ENCODE data around the gene TMEM238L. TPM values are rescaled to one million over a fixed set of nuclear protein-coding genes. Genes with fewer than 3 reads are reported as not detected.

The TMEM238L gene
- total RNA-seq, 1 donor from 2014 or later = not detected

DNA sequence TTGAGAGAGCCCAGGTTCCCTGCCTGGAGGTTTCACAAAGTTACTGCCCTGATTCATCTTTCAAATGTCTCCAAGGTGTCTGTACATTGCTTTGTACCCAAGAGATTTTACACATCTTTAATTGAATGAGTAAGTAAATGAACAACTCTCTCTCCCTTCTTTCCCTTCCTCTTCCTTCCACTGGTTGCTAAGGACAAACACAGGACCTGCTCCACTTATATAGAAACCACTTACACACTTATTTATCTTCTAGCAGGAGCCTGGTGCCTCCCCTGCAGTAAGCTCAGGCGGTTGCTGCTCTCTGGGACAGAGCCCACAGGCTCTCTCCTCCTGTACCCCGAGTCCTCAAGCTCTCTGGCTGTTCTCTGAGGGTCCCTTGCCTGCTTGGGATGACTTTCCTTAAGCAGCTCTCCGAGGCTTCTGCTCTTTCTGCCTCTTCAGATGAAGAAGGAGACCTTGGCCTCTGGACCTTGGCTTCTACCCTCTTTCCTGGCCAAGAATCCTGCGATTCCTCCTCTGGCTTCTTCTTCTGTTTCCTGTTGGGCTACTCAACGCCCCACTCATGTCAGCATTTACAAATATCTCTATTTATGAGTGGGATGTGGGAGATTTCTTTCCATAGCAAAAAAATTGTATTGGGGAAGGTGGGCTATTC is 24.1 kb upstream of the TMEM238L start:
- TF ChIP-seq, protein P1, sequence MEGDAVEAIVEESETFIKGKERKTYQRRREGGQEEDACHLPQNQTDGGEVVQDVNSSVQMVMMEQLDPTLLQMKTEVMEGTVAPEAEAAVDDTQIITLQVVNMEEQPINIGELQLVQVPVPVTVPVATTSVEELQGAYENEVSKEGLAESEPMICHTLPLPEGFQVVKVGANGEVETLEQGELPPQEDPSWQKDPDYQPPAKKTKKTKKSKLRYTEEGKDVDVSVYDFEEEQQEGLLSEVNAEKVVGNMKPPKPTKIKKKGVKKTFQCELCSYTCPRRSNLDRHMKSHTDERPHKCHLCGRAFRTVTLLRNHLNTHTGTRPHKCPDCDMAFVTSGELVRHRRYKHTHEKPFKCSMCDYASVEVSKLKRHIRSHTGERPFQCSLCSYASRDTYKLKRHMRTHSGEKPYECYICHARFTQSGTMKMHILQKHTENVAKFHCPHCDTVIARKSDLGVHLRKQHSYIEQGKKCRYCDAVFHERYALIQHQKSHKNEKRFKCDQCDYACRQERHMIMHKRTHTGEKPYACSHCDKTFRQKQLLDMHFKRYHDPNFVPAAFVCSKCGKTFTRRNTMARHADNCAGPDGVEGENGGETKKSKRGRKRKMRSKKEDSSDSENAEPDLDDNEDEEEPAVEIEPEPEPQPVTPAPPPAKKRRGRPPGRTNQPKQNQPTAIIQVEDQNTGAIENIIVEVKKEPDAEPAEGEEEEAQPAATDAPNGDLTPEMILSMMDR (IDR thresholded peaks at IDR 0.05) = no peak
- DNase-seq (ENCODE audit: low spot score in 2 of 2) = no peak
- H3K4me1 ChIP-seq = no peaks in the 10 kb centered on the region
- H3K4me3 ChIP-seq = no peak overlapping the region
- no peaks in the 10 kb centered on the region for H3K9me3 ChIP-seq
- H3K36me3 ChIP-seq = no peaks in the 10 kb centered on the region
- intact Hi-C loops (cut with DNase I) = no loop called here
- no peaks in the 10 kb centered on the region for H3K27me3 ChIP-seq
- H3K27ac ChIP-seq = no peak overlapping the region

DNA sequence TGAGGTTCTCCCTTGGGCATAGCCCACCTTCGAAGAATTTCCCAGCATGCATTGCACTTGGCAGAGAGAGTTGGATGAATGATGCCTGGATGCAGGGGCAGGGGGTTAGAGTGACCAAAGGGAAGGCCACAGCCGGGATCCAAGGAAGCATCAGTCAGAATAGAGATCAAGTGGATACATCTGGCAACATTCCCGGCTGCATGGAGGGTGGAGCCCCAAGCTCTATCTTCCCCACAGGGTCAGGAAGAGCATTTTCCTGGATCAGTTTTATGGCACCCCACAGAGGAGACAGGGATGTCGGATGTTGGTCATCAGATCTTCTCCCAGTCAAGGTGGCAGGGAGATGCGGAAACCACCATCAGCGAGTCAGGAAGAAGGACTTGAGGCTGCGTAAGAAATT is 21.0 kb upstream of the TMEM238L start:
- H3K4me3 ChIP-seq = no peak overlapping the region
- no peak for DNase-seq (ENCODE audit: low spot score in 2 of 2)
- H3K27me3 ChIP-seq = no peaks in the 10 kb centered on the region
- intact Hi-C loops (cut with DNase I) = no loop called here
- H3K4me1 ChIP-seq = no peaks in the 10 kb centered on the region
- H3K27ac ChIP-seq = no peak overlapping the region
- TF ChIP-seq, protein P1 (IDR thresholded peaks at IDR 0.05) = no peak
- no peaks in the 10 kb centered on the region for H3K9me3 ChIP-seq
- H3K36me3 ChIP-seq = no peaks in the 10 kb centered on the region

DNA sequence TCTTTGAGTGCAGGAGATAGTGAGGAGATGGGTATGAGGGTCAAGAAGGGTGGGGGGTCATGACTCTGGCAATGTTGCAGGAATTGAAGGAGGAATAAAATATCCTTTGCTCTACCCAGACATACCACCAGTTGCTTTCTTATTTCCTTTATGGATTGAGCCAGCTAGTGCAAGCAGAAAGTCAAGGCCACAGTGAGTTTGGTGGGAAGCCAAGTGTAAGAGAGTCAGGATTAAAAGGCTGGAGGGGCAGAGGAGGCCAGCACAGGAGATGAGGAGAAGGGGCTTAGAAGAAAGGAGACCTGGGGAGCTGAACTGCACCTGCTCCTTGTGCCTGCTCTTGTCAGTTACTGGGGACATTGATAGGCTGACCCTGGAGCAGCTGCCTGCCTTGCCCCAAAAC is 17.9 kb upstream of the TMEM238L start:
- H3K4me3 ChIP-seq = no peak overlapping the region
- intact Hi-C loops (cut with DNase I) = no loop called here
- no peak for DNase-seq (ENCODE audit: low spot score in 2 of 2)
- TF ChIP-seq, protein P1 (IDR thresholded peaks at IDR 0.05) = no peak
- H3K27me3 ChIP-seq = no peaks in the 10 kb centered on the region
- no peak overlapping the region for H3K27ac ChIP-seq
- H3K4me1 ChIP-seq = no peaks in the 10 kb centered on the region
- H3K36me3 ChIP-seq = no peaks in the 10 kb centered on the region
- H3K9me3 ChIP-seq = no peaks in the 10 kb centered on the region

DNA sequence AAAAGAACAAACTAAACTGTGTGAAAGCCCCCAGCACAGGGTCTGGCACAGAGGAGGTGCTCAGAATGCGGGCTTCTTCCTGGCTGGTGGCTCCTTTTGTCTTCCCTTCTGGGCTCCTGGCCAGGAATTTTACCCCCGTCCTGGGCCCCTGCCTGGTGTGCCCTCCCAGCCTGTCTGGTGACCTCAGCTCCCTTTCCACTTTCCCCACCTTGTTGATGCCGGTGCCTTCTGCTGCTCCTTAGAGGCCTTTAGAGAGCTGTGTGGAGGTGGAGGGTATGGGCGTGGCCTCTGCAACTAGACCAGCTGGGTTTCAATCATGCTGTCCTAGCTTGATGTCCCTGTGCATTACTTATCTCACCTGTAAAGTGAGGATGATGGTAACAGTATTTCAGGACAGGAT is 17.2 kb upstream of the TMEM238L start:
- intact Hi-C loops (cut with DNase I) = no loop called here
- H3K4me1 ChIP-seq = no peaks in the 10 kb centered on the region
- no peak for DNase-seq (ENCODE audit: low spot score in 2 of 2)
- H3K36me3 ChIP-seq = no peaks in the 10 kb centered on the region
- H3K27ac ChIP-seq = no peak overlapping the region
- H3K4me3 ChIP-seq = no peak overlapping the region
- H3K9me3 ChIP-seq = no peaks in the 10 kb centered on the region
- TF ChIP-seq, protein P1 (IDR thresholded peaks at IDR 0.05) = no peak
- no peaks in the 10 kb centered on the region for H3K27me3 ChIP-seq

- no peaks in the 10 kb centered on the region for H3K9me3 ChIP-seq
- no peaks in the 10 kb centered on the region for H3K27me3 ChIP-seq
- intact Hi-C loops (cut with DNase I) = no loop called here
- TF ChIP-seq, protein P1 (IDR thresholded peaks at IDR 0.05) = no peak
- no peak overlapping the region for H3K27ac ChIP-seq
- no peaks in the 10 kb centered on the region for H3K36me3 ChIP-seq
- H3K4me1 ChIP-seq = no peaks in the 10 kb centered on the region
- no peak overlapping the region for H3K4me3 ChIP-seq
- DNase-seq (ENCODE audit: low spot score in 2 of 2) = no peak
These were observed 11.4 kb upstream of the TMEM238L start for GRCh38 chr17:10815319-10815718.

DNA sequence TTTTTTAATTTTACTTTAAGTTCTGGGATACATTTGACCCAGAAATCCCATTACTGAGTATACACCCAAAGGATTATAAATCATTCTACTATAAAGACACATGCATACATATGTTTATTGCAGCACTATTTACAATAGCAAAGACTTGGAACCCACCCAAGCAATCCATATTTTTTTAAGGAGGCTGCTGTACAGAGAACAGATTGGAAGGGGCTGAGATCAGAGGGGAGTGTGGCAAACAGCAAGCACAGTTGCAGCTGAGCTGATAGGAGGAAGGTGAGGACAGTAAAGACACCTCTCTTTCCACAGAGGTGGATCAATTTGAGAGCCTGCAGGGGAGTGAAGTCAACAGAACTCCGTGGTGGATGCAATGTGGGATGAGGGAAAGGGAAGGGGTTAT is 10.2 kb upstream of the TMEM238L start:
- Histone ChIP-seq H3K4me3 (no peak overlapping the region), H3K27ac (no peak overlapping the region), H3K4me1 (no peaks in the 10 kb centered on the region), H3K27me3 (no peaks in the 10 kb centered on the region), H3K36me3 (no peaks in the 10 kb centered on the region), H3K9me3 (no peaks in the 10 kb centered on the region)
- DNase-seq (ENCODE audit: low spot score in 2 of 2) = no peak
- intact Hi-C loops (cut with DNase I) = no loop called here
- TF ChIP-seq, protein P1 (IDR thresholded peaks at IDR 0.05) = no peak

Data from ascending aorta (tissue), 2 donors.